Sigmoid colon (tissue), 7 donors: ENCODE measurements around the gene ALAS1. TPM values are rescaled to one million over a fixed set of nuclear protein-coding genes. Genes with fewer than 3 reads are reported as not detected.
A peak's percentile ranks its signal among the peaks of the same experiment; 100 is the strongest.

ENCODE experiments used
- DNase-seq: peaks from one replicate; pipeline ENCODE4 v3.0.0-alpha.2; 2019
- H3K27ac ChIP-seq, 4 donors: fragments of 200-600 bp; sonication (generic); one replicate each; pipeline ENCODE4 v1.5.1; 2016 to 2019; ENCODE audit warnings: mild to moderate bottlenecking in 1 of 4
- H3K27me3 ChIP-seq, 3 donors: fragments of 200-600 bp; sonication (generic); one replicate each; pipeline ENCODE4 v1.5.1; 2019; ENCODE audit warnings: mild to moderate bottlenecking in 1 of 3
- H3K36me3 ChIP-seq, 4 donors: fragments of 200-600 bp; sonication (generic); one replicate each; pipeline ENCODE4 v1.5.1; 2016 to 2019
- H3K4me1 ChIP-seq, 4 donors: fragments of 200-600 bp; sonication (generic); one replicate each; pipeline ENCODE4 v1.5.1; 2017 to 2019
- H3K4me3 ChIP-seq, 4 donors: fragments of 200-600 bp; sonication (generic); one replicate each; pipeline ENCODE4 v1.5.1; 2017 to 2019; ENCODE audit warnings: mild to moderate bottlenecking in 2 of 4, moderate library complexity in 1 of 4
- H3K9me3 ChIP-seq, 4 donors: fragments of 200-600 bp in 3 of 4; sonication (generic) in 3 of 4; one replicate each; pipeline versions ENCODE4 v1.5.1 to v1.6.1; 2013 to 2019
- EP300 ChIP-seq, 4 donors: sonication (generic); formaldehyde crosslinking; IDR thresholded peaks; one replicate each; pipeline ENCODE4 v1.6.1; 2017; ENCODE audit warnings: antibody characterized with exemption in 4 of 4
- POLR2A ChIP-seq, 2 donors: fragments of 450-650 bp; IDR thresholded peaks; one replicate each; pipeline ENCODE4 v1.6.1; 2016; ENCODE audit warnings: antibody characterized with exemption in 2 of 2, mild to moderate bottlenecking in 2 of 2, moderate library complexity in 2 of 2
- POLR2AphosphoS5 ChIP-seq, 4 donors: sonication (generic); formaldehyde crosslinking; IDR thresholded peaks; one replicate each; pipeline ENCODE4 v1.6.1; 2017; ENCODE audit warnings: antibody characterized with exemption in 4 of 4
- WGBS, 2 donors: extraction: QIAGEN DNeasy Blood & Tissue Kit; methylation state at CpG; one replicate each; pipeline ENCODE4 v1.1.7; 2013; 5-methylcytosine and 5-hydroxymethylcytosine counted together
- intact Hi-C: fragments of 100-400 bp; cut with DNase I; formaldehyde crosslinking; loops from one replicate; pipeline ENCODE4 v1.15.1; 2023
- polyA plus RNA-seq, 3 donors: library from polyadenylated mRNA; stranded (reverse); fragments of 200-250 nt; gene quantifications; one replicate each; pipeline ENCODE4 v1.2.3, GENCODE V29; 2013
- total RNA-seq, 4 donors: library from RNA; depleted of rRNA; stranded (reverse); fragments of >200 nt; gene quantifications; one replicate each; pipeline ENCODE4 v1.1.0, GENCODE V29; 2016
- TF ChIP-seq, protein P1 (sequence below), 4 experiments: fragments of 450-650 bp in 3 of 4; fragments of 200-600 bp in 1 of 4; IDR thresholded peaks; one replicate each; pipeline ENCODE4 v1.5.1; 2016 to 2019; ENCODE audit warnings: antibody characterized with exemption in 4 of 4, mild to moderate bottlenecking in 3 of 4, moderate library complexity in 2 of 4
- donor health status: healthy with polysubstance abuse.
- donor health status: Bipolar disorder and iron deficiency.
- donor health status: healthy.

Gene ALAS1
- total and polyA plus RNA-seq, 7 donors = 23.2 to 121 (median 27.3) TPM

GRCh38 chr3:52240059-52240885, 42.3 kb downstream of the ALAS1 start:
- intact Hi-C loops = no loop called here
- no peaks in the 10 kb centered on the region for H3K36me3 ChIP-seq
- H3K4me1 ChIP-seq = peaks cover 0 to 56% (median 52%) of the 10 kb centered on the region in 4 donors
- WGBS, 2 donors = 93 to 98% methylated on average over 1 of the region's 1 CpG
- H3K27ac ChIP-seq = peak overlapping the region; percentile 93 to 97 (median 94)
- TF ChIP-seq, protein P1, sequence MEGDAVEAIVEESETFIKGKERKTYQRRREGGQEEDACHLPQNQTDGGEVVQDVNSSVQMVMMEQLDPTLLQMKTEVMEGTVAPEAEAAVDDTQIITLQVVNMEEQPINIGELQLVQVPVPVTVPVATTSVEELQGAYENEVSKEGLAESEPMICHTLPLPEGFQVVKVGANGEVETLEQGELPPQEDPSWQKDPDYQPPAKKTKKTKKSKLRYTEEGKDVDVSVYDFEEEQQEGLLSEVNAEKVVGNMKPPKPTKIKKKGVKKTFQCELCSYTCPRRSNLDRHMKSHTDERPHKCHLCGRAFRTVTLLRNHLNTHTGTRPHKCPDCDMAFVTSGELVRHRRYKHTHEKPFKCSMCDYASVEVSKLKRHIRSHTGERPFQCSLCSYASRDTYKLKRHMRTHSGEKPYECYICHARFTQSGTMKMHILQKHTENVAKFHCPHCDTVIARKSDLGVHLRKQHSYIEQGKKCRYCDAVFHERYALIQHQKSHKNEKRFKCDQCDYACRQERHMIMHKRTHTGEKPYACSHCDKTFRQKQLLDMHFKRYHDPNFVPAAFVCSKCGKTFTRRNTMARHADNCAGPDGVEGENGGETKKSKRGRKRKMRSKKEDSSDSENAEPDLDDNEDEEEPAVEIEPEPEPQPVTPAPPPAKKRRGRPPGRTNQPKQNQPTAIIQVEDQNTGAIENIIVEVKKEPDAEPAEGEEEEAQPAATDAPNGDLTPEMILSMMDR (IDR thresholded peaks at IDR 0.05) = no peak
- no peak for TF ChIP-seq EP300 (IDR thresholded peaks at IDR 0.05)
- TF ChIP-seq POLR2AphosphoS5 (IDR thresholded peaks at IDR 0.05) = peak in 1 of 4 donors; percentile 16
- no peak for TF ChIP-seq POLR2A (IDR thresholded peaks at IDR 0.05)
- no peaks in the 10 kb centered on the region for H3K9me3 ChIP-seq
- no peaks in the 10 kb centered on the region for H3K27me3 ChIP-seq
- DNase-seq = peak; percentile 87
- peak overlapping the region in 1 of 4 donors; percentile 78 for H3K4me3 ChIP-seq

DNA sequence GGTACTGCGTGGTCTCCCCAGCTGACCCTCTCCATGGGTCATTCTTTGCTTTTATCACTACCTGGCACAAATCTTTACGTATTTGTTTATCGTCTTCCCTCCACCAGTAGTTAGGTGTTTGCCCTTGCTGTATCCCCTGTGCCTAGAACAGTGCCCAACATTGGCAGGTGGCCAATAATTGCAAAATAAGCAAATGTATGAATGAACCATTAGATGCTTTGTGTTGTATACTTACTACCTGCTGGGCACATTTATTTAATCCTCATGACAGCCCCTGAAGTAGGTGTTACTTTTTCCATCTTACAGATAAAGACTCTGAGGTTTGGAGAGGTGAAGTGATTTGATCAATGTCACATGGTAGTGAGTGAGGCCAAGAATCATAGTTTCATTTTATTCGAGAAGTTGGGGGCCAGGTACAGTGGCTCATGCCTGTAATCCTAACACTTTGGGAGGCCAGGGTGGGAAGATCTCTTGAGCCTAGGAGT, 43.0 kb downstream of the ALAS1 start:
- 89 to 91% methylated on average over 4 of the region's 4 CpGs for WGBS, 2 donors
- H3K4me3 ChIP-seq = no peak overlapping the region
- no peaks in the 10 kb centered on the region for H3K27me3 ChIP-seq
- H3K4me1 ChIP-seq = peaks cover 0 to 52% (median 48%) of the 10 kb centered on the region in 4 donors
- no peaks in the 10 kb centered on the region for H3K36me3 ChIP-seq
- H3K9me3 ChIP-seq = no peaks in the 10 kb centered on the region
- intact Hi-C loops = no loop called here
- no peak for DNase-seq
- H3K27ac ChIP-seq = peak overlapping the region in 2 of 4 donors; percentile 93 to 94
- TF ChIP-seq, protein P1 (IDR thresholded peaks at IDR 0.05) = no peak
- TF ChIP-seq EP300 (IDR thresholded peaks at IDR 0.05) (no peak), POLR2AphosphoS5 (IDR thresholded peaks at IDR 0.05) (no peak), POLR2A (IDR thresholded peaks at IDR 0.05) (no peak)

DNA sequence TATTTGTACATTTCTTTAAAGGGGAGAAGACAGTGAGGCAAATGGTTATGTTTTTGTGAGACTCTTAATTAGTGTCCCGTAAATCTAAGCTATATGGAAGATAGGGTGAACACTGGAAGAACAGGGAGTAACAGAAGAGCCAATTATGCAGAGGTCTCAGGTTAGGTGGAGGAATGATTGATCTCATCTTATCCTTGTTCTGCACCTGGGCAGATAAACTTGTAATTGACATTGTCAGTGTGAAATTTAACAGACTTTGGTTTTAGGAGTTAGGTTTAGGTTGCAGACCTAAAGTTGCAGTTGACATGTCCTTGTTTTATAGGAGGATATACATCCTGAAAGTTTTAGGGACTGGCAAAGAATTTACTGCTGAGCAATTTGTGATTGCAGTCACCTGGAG, 44.1 kb downstream of the ALAS1 start:
- Histone ChIP-seq H3K9me3 (no peaks in the 10 kb centered on the region), H3K36me3 (no peaks in the 10 kb centered on the region), H3K4me3 (no peak overlapping the region), H3K4me1 (peaks cover 0 to 52% (median 48%) of the 10 kb centered on the region in 4 donors), H3K27ac (no peak overlapping the region), H3K27me3 (no peaks in the 10 kb centered on the region)
- no peak for DNase-seq
- no peak for TF ChIP-seq EP300 (IDR thresholded peaks at IDR 0.05)
- no peak for TF ChIP-seq POLR2AphosphoS5 (IDR thresholded peaks at IDR 0.05)
- TF ChIP-seq, protein P1 (IDR thresholded peaks at IDR 0.05) = no peak
- TF ChIP-seq POLR2A (IDR thresholded peaks at IDR 0.05) = no peak
- intact Hi-C loops = no loop called here
- WGBS, 2 donors = 78 to 92% methylated on average over 1 of the region's 1 CpG

- no peak overlapping the region for H3K4me3 ChIP-seq
- TF ChIP-seq POLR2AphosphoS5 (IDR thresholded peaks at IDR 0.05) (no peak), EP300 (IDR thresholded peaks at IDR 0.05) (no peak), POLR2A (IDR thresholded peaks at IDR 0.05) (no peak)
- TF ChIP-seq, protein P1 (IDR thresholded peaks at IDR 0.05) = no peak
- peaks cover 0 to 3% (median 0%) of the 10 kb centered on the region in 4 donors for H3K36me3 ChIP-seq
- peaks cover 0 to 35% (median 33%) of the 10 kb centered on the region in 4 donors for H3K4me1 ChIP-seq
- no peaks in the 10 kb centered on the region for H3K9me3 ChIP-seq
- WGBS, 2 donors = 68 to 79% methylated on average over 9 of the region's 9 CpGs
- H3K27me3 ChIP-seq = no peaks in the 10 kb centered on the region
- H3K27ac ChIP-seq = peak overlapping the region in 3 of 4 donors; percentile 86 to 88 (median 88)
- intact Hi-C loops = no loop called here
- peak; percentile 72 for DNase-seq
Measured at GRCh38 chr3:52243791-52244628, 46.0 kb downstream of the ALAS1 start.
